PFSK-1 (cell line): ENCODE measurements around the gene RNF2.

Source experiments
- POLR2AphosphoS5 ChIP-seq: IDR thresholded peaks from 2 replicates; pipeline ENCODE4 v1.6.1; 2012; ENCODE audit warnings: low read depth, mild to moderate bottlenecking, control low read depth, low read length, moderate library complexity
- SIN3A ChIP-seq: IDR thresholded peaks from 2 replicates; pipeline ENCODE4 v1.6.1; 2012; ENCODE audit warnings: mild to moderate bottlenecking, low read length, moderate library complexity, borderline replicate concordance; ENCODE audit not compliant: insufficient read depth
- TF ChIP-seq, protein P1 (sequence below), 2 experiments: IDR thresholded peaks; 2 replicates each; pipeline versions ENCODE4 v1.6.1 to v1.8.0; 2011 to 2012; ENCODE audit warnings: low read depth in 2 of 2, low read length in 2 of 2, control low read depth in 1 of 2, inconsistent platforms in 1 of 2, mild to moderate bottlenecking in 1 of 2, moderate library complexity in 1 of 2; ENCODE audit not compliant: insufficient read depth in 1 of 2

DNA sequence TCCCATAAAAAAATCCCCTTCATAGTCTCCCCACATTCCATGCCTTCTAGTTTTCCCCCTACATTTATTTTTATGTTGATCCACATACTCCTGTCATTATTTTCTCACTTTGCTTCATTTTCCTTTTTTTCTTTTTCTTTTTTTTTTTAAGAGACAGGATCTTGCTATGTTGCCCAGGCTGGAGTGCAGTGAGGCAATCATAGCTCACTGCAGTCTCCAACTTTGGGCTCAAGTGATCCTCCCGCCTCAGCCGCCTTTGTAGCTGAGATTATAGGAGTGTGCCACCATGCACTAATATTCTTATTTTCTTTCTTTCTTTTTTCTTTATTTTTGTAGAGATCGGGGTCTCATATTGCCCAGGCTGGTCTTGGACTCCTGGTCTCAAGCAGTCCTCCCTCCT lies 7.8 kb downstream of the RNF2 start:
- TF ChIP-seq, protein P1, sequence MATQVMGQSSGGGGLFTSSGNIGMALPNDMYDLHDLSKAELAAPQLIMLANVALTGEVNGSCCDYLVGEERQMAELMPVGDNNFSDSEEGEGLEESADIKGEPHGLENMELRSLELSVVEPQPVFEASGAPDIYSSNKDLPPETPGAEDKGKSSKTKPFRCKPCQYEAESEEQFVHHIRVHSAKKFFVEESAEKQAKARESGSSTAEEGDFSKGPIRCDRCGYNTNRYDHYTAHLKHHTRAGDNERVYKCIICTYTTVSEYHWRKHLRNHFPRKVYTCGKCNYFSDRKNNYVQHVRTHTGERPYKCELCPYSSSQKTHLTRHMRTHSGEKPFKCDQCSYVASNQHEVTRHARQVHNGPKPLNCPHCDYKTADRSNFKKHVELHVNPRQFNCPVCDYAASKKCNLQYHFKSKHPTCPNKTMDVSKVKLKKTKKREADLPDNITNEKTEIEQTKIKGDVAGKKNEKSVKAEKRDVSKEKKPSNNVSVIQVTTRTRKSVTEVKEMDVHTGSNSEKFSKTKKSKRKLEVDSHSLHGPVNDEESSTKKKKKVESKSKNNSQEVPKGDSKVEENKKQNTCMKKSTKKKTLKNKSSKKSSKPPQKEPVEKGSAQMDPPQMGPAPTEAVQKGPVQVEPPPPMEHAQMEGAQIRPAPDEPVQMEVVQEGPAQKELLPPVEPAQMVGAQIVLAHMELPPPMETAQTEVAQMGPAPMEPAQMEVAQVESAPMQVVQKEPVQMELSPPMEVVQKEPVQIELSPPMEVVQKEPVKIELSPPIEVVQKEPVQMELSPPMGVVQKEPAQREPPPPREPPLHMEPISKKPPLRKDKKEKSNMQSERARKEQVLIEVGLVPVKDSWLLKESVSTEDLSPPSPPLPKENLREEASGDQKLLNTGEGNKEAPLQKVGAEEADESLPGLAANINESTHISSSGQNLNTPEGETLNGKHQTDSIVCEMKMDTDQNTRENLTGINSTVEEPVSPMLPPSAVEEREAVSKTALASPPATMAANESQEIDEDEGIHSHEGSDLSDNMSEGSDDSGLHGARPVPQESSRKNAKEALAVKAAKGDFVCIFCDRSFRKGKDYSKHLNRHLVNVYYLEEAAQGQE (IDR thresholded peaks at IDR 0.05; ENCODE audit: insufficient read depth in 1 of 2, low read depth in 2 of 2, low read length in 2 of 2) = no peak
- TF ChIP-seq SIN3A (no peak), POLR2AphosphoS5 (no peak)
